ENCODE data around the gene SAAL1.
"Not testable (repeated sequence)": the region's sequence is repeated elsewhere in the genome, so short reads cannot be mapped to it uniquely, and the experiment has no call there.

The SAAL1 gene

GRCh38 chr11:18105802-18106574 is at the start of gene SAAL1:
Gene SAAL1, minus strand, starts transcription at chr11:18106082. Its CDS starts 41 bp downstream, at chr11:18106041.
- DNase-seq: peak; percentile 82

DNA sequence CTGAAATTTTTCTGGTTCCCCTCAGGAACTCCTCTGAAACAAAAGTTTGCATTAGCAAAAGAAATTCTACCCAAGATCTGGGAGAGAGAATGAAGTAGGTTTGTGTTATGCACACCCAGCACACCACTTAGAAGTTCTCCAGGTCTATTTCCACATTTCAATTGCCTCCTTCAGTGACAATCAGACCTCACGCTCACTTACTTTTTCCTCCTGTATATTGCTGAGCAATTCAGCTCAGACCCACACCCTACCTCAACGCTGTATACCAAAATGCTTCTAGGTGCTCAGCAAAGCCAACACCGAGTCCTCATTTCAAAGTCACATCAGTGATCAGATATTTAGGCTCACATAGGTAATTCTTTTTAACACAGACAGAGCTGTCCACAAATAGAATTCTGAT is 45.7 kb upstream of the SAAL1 start:
- DNase-seq: no peak

DNA sequence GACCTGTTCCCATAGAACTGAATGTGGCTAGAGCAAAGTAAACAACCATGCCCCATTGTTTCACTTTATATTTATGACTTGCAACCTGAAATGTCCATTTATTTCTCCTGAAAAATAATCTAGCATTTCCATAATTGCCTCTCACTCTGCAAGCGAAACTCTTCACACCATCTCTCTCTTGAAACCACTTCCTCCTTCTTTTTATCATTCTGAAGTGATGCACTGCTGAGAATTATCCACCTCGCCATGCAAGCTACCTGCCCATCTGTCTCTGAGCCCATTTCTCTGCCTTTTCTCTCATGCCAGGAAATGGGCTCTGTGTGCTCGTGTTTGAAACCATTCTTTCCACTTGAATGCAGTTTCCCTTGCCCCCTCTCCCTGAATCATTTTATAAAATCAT is 40.0 kb upstream of the SAAL1 start:
- DNase-seq: no peak

DNA sequence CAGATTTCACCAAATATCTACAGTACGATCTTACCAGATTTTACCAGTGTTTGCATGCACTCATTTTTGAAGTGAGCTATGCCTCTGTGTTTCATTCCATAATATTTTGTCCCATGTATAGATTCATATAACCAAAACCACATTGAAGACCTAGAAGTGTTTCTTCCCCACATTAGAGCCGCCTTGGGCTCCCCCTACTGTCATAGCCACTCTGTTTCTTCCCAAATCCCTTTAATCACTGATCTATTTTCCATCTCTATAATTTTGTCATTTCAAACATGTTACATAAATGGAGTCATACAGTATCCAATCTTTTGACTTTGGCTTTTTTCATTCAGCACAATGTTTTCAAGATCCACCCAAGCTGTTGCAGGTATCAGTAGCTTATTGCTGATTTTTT is 39.1 kb upstream of the SAAL1 start:
- no peak for DNase-seq

GRCh38 chr11:18144243-18144642 is 38.4 kb upstream of the SAAL1 start:
- DNase-seq: no peak

GRCh38 chr11:18140145-18140544 is 34.3 kb upstream of the SAAL1 start:
- no peak for DNase-seq

DNA sequence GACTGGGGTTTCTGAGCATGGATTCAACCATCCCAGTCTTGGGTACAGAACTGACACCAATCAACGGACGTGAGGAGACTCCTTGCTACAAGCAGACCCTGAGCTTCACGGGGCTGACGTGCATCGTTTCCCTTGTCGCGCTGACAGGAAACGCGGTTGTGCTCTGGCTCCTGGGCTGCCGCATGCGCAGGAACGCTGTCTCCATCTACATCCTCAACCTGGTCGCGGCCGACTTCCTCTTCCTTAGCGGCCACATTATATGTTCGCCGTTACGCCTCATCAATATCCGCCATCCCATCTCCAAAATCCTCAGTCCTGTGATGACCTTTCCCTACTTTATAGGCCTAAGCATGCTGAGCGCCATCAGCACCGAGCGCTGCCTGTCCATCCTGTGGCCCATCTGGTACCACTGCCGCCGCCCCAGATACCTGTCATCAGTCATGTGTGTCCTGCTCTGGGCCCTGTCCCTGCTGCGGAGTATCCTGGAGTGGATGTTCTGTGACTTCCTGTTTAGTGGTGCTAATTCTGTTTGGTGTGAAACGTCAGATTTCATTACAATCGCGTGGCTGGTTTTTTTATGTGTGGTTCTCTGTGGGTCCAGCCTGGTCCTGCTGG is 31.4 kb upstream of the SAAL1 start:
- DNase-seq: no peak

GRCh38 chr11:18135308-18135707 is 29.4 kb upstream of the SAAL1 start:
- no peak for DNase-seq

DNA sequence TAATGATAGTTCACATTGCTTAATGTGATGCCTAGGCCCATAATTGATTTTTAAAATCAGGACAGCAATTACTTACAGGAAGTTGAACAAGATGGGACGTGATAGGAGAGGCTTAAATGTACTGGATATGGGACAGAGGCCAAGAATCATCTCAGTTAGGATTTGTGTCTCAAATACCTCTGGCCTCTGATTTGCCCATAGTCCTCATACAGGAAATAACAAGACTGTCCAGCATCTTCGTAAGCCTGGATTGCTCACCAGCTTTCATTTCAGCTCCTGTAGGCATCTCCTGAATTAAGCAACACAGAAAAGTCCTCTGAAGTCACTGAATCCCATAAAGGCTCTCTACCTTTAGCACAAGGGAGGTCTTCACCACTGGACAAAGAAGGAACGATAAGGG is 26.5 kb upstream of the SAAL1 start, which contains the start of gene MRGPRX3:
MRGPRX3 (plus strand) TSS at position 231 of the 400 bp plus-strand sequence. CDS start 4,632 bp downstream, outside the sequence.
- DNase-seq: no peak

DNA sequence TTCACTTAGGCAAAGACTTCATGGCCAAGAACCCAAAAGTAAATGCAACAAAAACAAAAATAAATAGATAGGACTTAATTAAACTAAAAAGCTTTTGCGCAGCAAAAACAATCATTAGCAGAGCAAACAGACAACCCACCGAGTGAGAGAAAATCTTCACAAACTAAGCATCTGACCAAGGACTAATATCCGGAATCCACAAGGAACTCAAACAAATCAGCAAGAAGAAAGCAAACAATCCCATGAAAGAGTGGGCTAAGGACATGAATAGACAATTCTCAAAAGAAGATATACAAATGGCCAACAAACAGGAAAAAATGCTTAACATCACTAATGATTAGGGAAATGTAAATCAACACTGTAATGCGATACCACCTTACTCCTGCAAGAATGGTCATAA is 25.2 kb upstream of the SAAL1 start:
- DNase-seq: not testable (repeated sequence)

- DNase-seq: not testable (repeated sequence)
These were observed 15.5 kb upstream of the SAAL1 start for GRCh38 chr11:18121331-18121828.

GRCh38 chr11:18115360-18116127 is 9.7 kb upstream of the SAAL1 start:
- DNase-seq: peak; percentile 41

- DNase-seq: no peak
These were observed 5.1 kb upstream of the SAAL1 start for GRCh38 chr11:18111005-18111404.

DNA sequence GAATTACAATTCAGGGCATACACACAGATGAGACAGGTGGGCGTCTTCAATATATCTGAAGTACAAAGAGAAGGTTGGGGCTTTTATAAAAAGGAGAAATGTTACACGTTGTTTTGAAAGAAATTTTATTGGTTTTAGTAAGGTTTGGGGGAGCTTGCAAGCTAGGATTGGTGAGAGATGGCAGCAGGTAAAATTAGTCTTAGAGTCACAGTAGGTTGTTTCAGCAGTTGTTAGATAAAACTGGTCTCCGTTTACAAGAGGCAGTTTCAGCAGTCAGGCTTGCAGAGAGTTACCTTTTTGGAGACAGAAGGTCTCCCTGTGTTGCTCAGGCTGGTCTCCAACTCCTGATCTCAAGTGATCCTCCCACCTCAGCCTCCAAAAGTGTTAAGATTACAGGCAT is 2.4 kb upstream of the SAAL1 start:
- DNase-seq: no peak

DNA sequence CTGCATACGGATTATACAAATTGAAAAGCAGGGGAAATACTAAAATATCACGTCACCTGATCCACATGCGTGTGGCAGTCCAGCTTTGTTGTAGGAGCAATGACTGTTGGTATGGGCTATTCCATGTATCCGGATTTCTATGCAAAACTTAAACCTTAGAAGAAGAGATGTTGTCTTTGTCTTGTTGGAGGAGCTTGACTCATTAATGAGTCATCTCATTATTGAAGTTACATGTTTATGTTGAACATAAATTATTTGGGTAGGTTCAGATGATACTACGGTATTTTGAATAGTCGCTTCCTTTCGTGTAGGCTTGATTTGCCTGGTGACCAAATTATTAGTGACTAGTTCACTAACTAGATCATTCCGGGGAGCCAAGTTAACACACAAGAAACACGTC is 806 bp upstream of the SAAL1 start:
- DNase-seq: no peak

DNA sequence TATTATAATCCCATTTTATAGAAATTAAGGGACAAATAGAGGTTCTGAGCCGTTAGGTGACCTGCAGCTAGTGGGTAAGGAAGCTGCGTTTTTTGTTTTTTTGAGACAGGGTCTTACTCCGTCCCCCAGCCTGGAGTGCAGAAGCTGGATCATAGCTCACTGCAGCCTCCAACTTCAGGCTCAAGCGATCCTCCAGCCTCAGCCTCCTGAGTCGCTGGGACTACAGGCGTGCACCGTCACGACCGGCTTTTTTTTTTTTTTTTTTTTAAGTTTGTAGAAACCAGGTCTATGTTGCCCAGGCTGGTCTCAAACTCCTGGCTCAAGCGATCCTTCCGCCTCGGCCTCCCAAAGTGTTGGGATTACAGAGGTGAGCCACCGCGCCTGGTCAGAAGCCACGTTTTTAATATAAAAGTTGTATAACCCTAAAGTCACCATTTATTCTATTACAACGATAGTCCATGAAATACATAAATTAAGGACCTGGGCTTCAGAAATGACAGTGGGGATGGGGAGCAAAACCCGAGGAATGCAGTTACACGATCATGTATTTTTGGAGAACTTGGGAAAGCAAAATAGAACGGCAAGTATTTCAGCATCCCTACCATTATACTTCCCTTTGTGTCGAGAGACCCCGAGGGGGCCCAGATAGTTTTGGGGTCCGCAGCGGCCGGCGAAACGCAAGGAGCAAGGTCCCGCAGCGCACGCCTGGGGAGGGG is 638 bp downstream of the SAAL1 start:
- no peak for DNase-seq

DNA sequence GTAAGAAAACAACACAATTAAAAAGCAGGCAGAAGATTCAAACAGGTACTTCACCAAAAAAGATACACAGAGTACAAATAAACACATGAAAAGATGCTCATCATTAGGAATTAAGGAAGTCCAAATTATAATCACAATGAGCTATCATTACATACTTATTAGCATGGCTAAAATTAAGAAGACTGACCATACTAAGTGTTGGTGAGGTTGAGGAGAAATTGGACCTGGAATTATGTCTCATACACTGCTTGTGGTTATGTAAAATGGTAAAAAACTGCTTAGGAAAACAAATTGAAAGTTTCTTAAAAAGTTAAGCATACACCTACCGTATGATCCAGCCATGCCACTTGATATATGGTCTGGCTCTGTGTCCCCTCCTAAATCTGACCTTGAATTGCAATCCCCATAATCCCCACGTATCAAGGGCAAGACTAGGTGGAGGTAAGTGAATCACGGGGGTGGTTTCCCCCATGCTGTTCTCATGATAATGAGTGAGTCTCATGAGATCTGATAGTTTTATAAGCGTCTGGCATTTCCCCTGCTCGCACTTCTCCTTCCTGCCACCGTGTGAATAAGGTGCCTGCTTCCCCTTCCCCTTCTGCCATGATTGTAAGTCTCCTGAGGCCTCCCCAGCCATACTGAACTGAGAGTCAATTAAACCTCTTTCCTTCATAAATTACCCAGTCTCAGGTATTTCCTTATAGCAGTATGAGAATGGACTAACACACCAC is 4.8 kb downstream of the SAAL1 start:
- DNase-seq: no peak

DNA sequence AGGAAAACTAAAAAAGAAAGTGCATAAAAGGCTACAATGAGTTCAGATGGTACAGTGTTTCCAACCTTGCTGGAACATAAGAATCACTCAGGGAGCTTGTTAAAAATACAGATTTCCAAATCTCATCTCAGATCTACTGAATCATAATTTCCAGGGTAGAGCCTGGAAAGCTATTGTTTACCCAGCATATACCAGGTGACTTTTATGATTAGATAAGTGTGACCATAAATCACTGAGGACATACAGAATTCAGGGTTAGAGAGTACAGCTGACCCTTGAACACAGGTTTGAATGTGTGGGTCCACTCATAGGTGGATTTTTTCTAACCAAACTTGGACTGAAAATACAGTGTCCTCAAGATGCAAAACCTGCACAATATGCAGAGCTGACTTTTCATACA is 11.9 kb downstream of the SAAL1 start:
- no peak for DNase-seq

GRCh38 chr11:18091731-18092130 is 14.2 kb downstream of the SAAL1 start:
- no peak for DNase-seq

DNA sequence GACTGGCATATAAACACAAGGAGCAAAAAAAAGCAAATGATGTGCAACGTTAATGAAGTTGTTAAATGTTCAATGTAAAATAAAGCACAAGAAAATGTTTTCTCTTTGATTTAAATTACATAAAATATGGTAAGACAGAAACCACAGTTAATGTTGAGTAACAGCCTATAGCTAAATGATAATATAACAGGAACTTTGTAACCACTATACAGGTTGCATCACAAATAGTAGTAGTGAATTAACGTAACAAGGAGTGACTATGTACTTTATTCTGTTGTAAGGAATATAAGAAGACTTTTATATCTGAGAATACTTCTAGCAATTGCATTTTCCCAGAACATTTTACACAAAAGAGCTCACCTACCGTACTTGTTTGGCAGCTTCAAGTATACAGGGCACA is 16.9 kb downstream of the SAAL1 start:
- no peak for DNase-seq

- no peak for DNase-seq
These were observed 17.5 kb downstream of the SAAL1 start for GRCh38 chr11:18088366-18088765.

DNA sequence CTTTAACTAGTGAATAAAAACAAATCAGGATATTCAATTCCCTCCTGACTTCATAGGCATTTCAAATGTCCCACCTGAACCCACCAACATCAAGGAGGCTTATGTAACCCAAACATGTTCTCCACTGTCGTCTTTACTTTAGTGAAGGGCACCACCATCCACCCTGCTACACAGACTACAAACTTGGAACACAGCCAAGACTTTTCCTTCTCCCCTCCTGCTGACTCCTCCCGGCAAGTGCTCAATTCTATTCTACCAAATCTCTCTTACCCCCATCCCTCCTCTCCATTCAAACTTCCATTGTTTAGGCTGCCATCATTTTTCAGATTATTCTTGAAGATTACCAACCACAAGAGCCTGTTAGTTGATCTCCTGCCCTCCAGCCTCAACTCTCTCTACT is 24.3 kb downstream of the SAAL1 start:
- DNase-seq: no peak
